ENCODE measurements around the gene RAB20. TPM values are rescaled to one million over a fixed set of nuclear protein-coding genes. Genes with fewer than 3 reads are reported as not detected.

RAB20 gene
- total RNA-seq, 2 donors from 2014 or later = 32.1 to 38.0 TPM

DNA sequence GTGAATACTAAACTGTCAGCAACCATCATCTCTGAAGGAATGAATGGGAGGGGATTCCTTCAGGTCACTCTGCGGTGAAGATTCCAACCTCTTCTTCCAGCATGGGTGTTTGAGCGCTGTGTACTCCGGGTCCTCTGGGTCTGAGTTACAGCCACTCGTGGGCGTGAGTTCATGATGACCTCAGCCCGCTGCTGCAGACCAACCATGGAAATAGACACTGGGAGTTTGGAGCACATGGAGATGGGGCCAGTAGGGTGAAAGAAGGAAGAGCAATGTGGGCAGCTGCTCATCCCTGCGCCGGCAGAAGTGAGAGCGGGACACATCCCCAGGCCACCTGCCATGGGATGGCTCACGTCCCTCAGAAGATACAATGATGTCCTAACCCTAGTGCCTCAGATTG is 16.8 kb upstream of the RAB20 start:
- H3K9me3 ChIP-seq = no peaks in the 10 kb centered on the region
- H3K4me1 ChIP-seq = no peaks in the 10 kb centered on the region
- intact Hi-C loops (cut with DNase I) = loop anchor here (10.0 kb wide), 1 partner anchor 124 kb away; no protein-coding TSS in a partner anchor
- H3K4me3 ChIP-seq = no peak overlapping the region
- no peak overlapping the region for H3K27ac ChIP-seq
- no peaks in the 10 kb centered on the region for H3K36me3 ChIP-seq
- no peak for DNase-seq
- no peak overlapping the region for H3K9ac ChIP-seq (ENCODE audit: low read depth in 2 of 2, low read length in 2 of 2)
- no peaks in the 10 kb centered on the region for H3K27me3 ChIP-seq
- TF ChIP-seq, protein P1, sequence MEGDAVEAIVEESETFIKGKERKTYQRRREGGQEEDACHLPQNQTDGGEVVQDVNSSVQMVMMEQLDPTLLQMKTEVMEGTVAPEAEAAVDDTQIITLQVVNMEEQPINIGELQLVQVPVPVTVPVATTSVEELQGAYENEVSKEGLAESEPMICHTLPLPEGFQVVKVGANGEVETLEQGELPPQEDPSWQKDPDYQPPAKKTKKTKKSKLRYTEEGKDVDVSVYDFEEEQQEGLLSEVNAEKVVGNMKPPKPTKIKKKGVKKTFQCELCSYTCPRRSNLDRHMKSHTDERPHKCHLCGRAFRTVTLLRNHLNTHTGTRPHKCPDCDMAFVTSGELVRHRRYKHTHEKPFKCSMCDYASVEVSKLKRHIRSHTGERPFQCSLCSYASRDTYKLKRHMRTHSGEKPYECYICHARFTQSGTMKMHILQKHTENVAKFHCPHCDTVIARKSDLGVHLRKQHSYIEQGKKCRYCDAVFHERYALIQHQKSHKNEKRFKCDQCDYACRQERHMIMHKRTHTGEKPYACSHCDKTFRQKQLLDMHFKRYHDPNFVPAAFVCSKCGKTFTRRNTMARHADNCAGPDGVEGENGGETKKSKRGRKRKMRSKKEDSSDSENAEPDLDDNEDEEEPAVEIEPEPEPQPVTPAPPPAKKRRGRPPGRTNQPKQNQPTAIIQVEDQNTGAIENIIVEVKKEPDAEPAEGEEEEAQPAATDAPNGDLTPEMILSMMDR (IDR thresholded peaks at IDR 0.05) = no peak

DNA sequence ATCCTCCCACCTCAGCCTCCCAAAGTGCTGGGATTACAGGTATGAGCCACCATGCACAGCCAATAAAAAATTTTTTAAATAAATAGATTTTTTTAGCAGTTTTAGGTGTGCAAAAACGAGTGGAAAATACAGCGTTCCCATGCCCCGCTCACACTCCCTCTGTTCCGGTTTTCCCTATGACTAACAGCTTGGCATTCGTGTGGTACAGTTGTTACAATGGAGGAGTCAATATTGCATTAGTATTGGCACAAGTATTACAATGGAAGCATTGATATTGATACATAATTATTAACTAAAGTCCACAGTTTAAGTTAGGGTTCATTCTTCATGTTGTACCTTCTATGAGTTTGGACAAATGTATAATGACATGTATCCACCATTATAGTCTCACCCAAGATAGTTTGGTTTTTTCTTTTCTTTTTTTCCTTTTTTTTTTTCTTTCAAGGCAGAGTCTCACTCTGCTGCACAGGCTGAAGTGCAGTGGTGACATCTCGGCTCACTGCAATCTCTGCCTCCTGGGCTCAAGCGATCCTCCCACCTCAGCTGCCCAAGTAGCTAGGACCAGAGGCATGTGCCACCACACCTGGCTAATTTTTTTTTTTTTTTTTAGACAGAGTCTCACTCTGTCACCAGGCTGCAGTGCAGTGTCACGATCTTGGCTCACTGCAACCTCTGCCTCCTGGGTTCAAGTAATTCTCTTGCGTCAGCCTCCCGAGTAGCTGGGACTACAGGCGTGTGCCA is 15.4 kb upstream of the RAB20 start:
- H3K27me3 ChIP-seq = no peaks in the 10 kb centered on the region
- H3K9me3 ChIP-seq = no peaks in the 10 kb centered on the region
- no peak overlapping the region for H3K9ac ChIP-seq (ENCODE audit: low read depth in 2 of 2, low read length in 2 of 2)
- H3K27ac ChIP-seq = no peak overlapping the region
- H3K36me3 ChIP-seq = no peaks in the 10 kb centered on the region
- no peak for DNase-seq
- intact Hi-C loops (cut with DNase I) = loop anchor here (10.0 kb wide), 1 partner anchor 122 kb away; no protein-coding TSS in a partner anchor
- no peaks in the 10 kb centered on the region for H3K4me1 ChIP-seq
- TF ChIP-seq, protein P1 (IDR thresholded peaks at IDR 0.05) = no peak
- no peak overlapping the region for H3K4me3 ChIP-seq

DNA sequence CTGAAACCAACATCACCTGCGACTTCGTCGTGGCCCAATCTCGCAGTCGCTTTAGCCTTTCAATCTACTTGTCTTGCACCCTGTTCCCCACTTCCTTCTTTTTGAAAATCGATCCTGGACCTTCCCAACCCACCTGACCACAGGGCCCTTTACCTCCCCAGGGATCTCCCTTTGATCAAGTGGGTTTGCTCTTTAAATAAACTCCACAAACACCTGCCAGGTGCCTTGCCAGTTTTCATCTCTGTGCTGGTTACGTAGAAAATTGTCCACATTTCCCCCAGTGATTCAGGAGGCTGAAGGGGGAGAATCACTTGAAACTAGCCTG is 14.5 kb upstream of the RAB20 start:
- Histone ChIP-seq H3K9ac (ENCODE audit: low read depth in 2 of 2, low read length in 2 of 2) (no peak overlapping the region), H3K27me3 (no peaks in the 10 kb centered on the region), H3K4me3 (no peak overlapping the region), H3K9me3 (no peaks in the 10 kb centered on the region), H3K4me1 (no peaks in the 10 kb centered on the region), H3K27ac (no peak overlapping the region), H3K36me3 (no peaks in the 10 kb centered on the region)
- intact Hi-C loops (cut with DNase I) = loop anchor here (10.0 kb wide), 1 partner anchor 121 kb away; no protein-coding TSS in a partner anchor
- TF ChIP-seq, protein P1 (IDR thresholded peaks at IDR 0.05) = no peak
- no peak for DNase-seq

DNA sequence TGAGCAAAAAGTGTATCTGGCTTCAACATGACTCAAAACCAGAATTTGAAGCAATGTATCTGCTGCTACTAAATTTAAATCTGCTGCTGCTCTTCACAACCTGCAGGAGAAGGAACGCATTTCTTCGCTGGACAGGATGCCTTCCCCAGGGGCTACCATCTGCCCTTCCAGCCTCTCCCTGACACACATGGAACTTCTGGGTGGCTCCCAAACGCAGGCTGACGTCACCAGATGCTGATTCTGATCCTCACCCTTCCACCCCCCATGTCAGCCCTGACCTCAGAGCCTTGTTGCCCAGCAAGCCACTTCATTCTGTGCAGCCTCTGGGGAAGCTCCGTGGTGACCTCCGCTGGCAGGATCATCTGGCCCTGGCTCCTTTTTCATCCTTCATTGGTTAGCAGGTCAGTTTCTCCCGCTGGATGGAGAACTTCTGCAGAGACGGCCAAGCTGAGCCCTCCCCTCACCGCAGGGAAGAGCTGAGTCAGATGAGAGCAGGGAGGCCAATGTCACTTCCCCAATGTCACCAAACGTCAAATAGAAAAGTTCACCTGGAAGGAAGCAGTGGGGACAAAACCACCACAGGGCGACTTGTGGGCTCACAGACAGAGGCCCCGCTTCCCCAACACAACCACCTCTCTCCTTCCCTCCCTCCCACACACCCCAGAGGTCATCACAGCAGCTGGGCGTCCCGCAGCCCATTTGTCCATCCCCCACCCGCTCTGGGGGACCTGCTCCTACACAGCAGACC is 14.0 kb upstream of the RAB20 start:
- intact Hi-C loops (cut with DNase I) = loop anchor here (10.0 kb wide), 1 partner anchor 121 kb away; no protein-coding TSS in a partner anchor
- Histone ChIP-seq H3K27me3 (no peaks in the 10 kb centered on the region), H3K4me1 (no peaks in the 10 kb centered on the region), H3K27ac (no peak overlapping the region), H3K9ac (ENCODE audit: low read depth in 2 of 2, low read length in 2 of 2) (no peak overlapping the region), H3K4me3 (no peak overlapping the region), H3K9me3 (no peaks in the 10 kb centered on the region), H3K36me3 (no peaks in the 10 kb centered on the region)
- TF ChIP-seq, protein P1 (IDR thresholded peaks at IDR 0.05) = no peak
- no peak for DNase-seq

DNA sequence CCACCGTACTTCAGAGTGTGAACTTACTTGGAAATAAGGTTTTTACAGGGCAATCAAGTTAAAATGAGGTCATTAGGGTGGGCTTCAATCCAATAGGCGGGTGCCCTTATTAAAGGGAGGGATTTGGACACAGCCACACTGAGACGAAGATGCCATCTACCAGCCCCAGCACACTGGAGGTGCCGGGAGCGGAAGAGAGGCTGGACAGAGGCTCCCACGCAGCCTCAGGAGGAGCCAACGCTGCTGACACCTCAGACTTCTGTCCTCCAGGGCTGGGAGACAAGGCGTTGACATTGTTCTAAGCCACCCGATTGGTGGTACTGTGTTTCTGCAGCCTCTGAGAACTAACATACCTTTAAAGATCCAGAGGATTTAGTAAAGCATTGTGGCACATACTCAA is 12.6 kb upstream of the RAB20 start:
- Histone ChIP-seq H3K27ac (no peak overlapping the region), H3K4me1 (no peaks in the 10 kb centered on the region), H3K36me3 (no peaks in the 10 kb centered on the region), H3K9ac (ENCODE audit: low read depth in 2 of 2, low read length in 2 of 2) (no peak overlapping the region), H3K4me3 (no peak overlapping the region), H3K27me3 (no peaks in the 10 kb centered on the region), H3K9me3 (no peaks in the 10 kb centered on the region)
- intact Hi-C loops (cut with DNase I) = loop anchor here (10.0 kb wide), 1 partner anchor 119 kb away; no protein-coding TSS in a partner anchor
- no peak for DNase-seq
- TF ChIP-seq, protein P1 (IDR thresholded peaks at IDR 0.05) = no peak

Measured in colonic mucosa (tissue), 4 donors.